GM23338 (cell line): Measurements from ENCODE around the gene MYF6. TPM values are rescaled to one million over a fixed set of nuclear protein-coding genes. Genes with fewer than 3 reads are reported as not detected.

Experiments used
- ATAC-seq: fragments of 200-7000 bp; cut with Tn5 transposase; 3 replicates; pipeline ENCODE4 v1.9.1; 2020
- DNase-seq: peaks from one replicate; pipeline ENCODE4 v3.0.0-alpha.2; 2015; ENCODE audit warnings: low spot score
- H2AFZ ChIP-seq: fragments of 200-600 bp; sonication (generic); 2 replicates; pipeline ENCODE4 v1.8.0; 2016; ENCODE audit warnings: antibody characterized with exemption, mild to moderate bottlenecking, moderate library complexity
- H3F3A ChIP-seq: fragments of 200-600 bp; sonication (generic); replicated peaks from 2 replicates; pipeline ENCODE4 v1.8.0; 2017; ENCODE audit warnings: antibody characterized with exemption, mixed run types, low read depth
- H3K27ac ChIP-seq: fragments of 200-600 bp; sonication (generic); 2 replicates; pipeline ENCODE4 v1.6.1; 2016; ENCODE audit warnings: low read depth
- H3K27me3 ChIP-seq: fragments of 200-600 bp; sonication (generic); 2 replicates; pipeline ENCODE4 v1.8.0; 2016; ENCODE audit warnings: mild to moderate bottlenecking, mixed run types, moderate library complexity; ENCODE audit not compliant: insufficient read depth
- H3K36me3 ChIP-seq: fragments of 200-600 bp; sonication (generic); 2 replicates; pipeline ENCODE4 v1.8.0; 2016; ENCODE audit warnings: mild to moderate bottlenecking; ENCODE audit not compliant: insufficient read depth
- H3K4me1 ChIP-seq: fragments of 200-600 bp; sonication (generic); 2 replicates; pipeline ENCODE4 v1.8.0; 2016; ENCODE audit warnings: mild to moderate bottlenecking, moderate library complexity; ENCODE audit not compliant: insufficient read depth
- H3K4me2 ChIP-seq: fragments of 200-600 bp; sonication (generic); 2 replicates; pipeline ENCODE4 v1.7.1; 2017; ENCODE audit warnings: mixed run types
- H3K4me3 ChIP-seq: fragments of 200-600 bp; sonication (generic); 2 replicates; pipeline ENCODE4 v1.6.1; 2016; ENCODE audit warnings: mixed run types
- H3K79me2 ChIP-seq: fragments of 200-600 bp; sonication (generic); replicated peaks from 2 replicates; pipeline ENCODE4 v1.8.0; 2017; ENCODE audit warnings: mild to moderate bottlenecking; ENCODE audit not compliant: insufficient read depth
- H3K9me2 ChIP-seq: fragments of 200-600 bp; sonication (generic); 2 replicates; pipeline ENCODE4 v1.8.0; 2017; ENCODE audit not compliant: insufficient read depth
- H4K20me1 ChIP-seq: fragments of 200-600 bp; sonication (generic); replicated peaks from 2 replicates; pipeline ENCODE4 v1.8.0; 2017; ENCODE audit warnings: mild to moderate bottlenecking; ENCODE audit not compliant: insufficient read depth
- H3K27ac Mint-ChIP-seq: 2 replicates; pipeline ENCODE4 v1.8.0; 2020; ENCODE audit warnings: inconsistent platforms, mild to moderate bottlenecking, moderate library complexity, mixed read lengths
- H3K27me3 Mint-ChIP-seq: 3 replicates; pipeline ENCODE4 v1.8.0; 2022; ENCODE audit warnings: low read depth, mild to moderate bottlenecking, moderate library complexity, mixed read lengths, inconsistent platforms; ENCODE audit not compliant: insufficient read depth, poor library complexity
- H3K36me3 Mint-ChIP-seq: 3 replicates; pipeline ENCODE4 v1.8.0; 2021; ENCODE audit warnings: low read depth, mild to moderate bottlenecking, inconsistent platforms, moderate library complexity, mixed read lengths
- H3K4me1 Mint-ChIP-seq: 3 replicates; pipeline ENCODE4 v1.8.0; 2020; ENCODE audit warnings: mild to moderate bottlenecking, inconsistent platforms, mixed read lengths
- H3K4me3 Mint-ChIP-seq: 3 replicates; pipeline ENCODE4 v1.8.0; 2021; ENCODE audit warnings: moderate library complexity, mild to moderate bottlenecking, inconsistent platforms, mixed read lengths
- H3K9me3 Mint-ChIP-seq: 3 replicates; pipeline ENCODE4 v1.8.0; 2020; ENCODE audit warnings: moderate library complexity, mild to moderate bottlenecking, inconsistent platforms, mixed read lengths
- CREB1 ChIP-seq: fragments of 250-450 bp; sonication (Bioruptor Pico); IDR thresholded peaks from 2 replicates; pipeline ENCODE4 v1.5.0; 2020; ENCODE audit warnings: low read depth, mild to moderate bottlenecking, moderate library complexity
- EZH2 ChIP-seq: fragments of 200-600 bp; sonication (generic); IDR thresholded peaks from one replicate; pipeline ENCODE4 v1.8.0; 2017; ENCODE audit warnings: antibody characterized with exemption, mild to moderate bottlenecking, low read depth; ENCODE audit not compliant: unreplicated experiment
- EZH2phosphoT487 ChIP-seq: fragments of 200-600 bp; sonication (generic); IDR thresholded peaks from one replicate; pipeline ENCODE4 v1.8.1; 2018; ENCODE audit warnings: antibody characterized with exemption; ENCODE audit not compliant: unreplicated experiment
- NANOG ChIP-seq: IDR thresholded peaks from 2 replicates; pipeline ENCODE4 v1.6.1; 2016; ENCODE audit warnings: antibody characterized with exemption, borderline replicate concordance
- POLR2AphosphoS5 ChIP-seq: IDR thresholded peaks from 2 replicates; pipeline ENCODE4 v1.6.1; 2016; ENCODE audit warnings: antibody characterized with exemption, low read depth
- ZNF331 ChIP-seq: fragments of 250-450 bp; sonication (Bioruptor Pico); IDR thresholded peaks from 2 replicates; pipeline ENCODE4 v1.5.0; 2020; ENCODE audit warnings: low read depth, mild to moderate bottlenecking, moderate library complexity
- polyA plus RNA-seq: library from polyadenylated mRNA; unstranded; fragments of >200 nt; fragmentation: Nextera tagmentation; extraction: Ambion mirVana; gene quantifications from 2 replicates; pipeline ENCODE4 v1.2.1, GENCODE V29; 2016
- total RNA-seq: library from RNA; depleted of rRNA; stranded (reverse); fragments of >200 nt; shearing (Covaris generic); gene quantifications from 2 replicates; pipeline ENCODE4 v1.2.3, GENCODE V29; 2014
- TF ChIP-seq, protein P1 (sequence below), 2 experiments: fragments of 200-600 bp in 1 of 2; sonication (generic) in 1 of 2; conservative IDR thresholded peaks; 2 replicates each; pipeline versions ENCODE4 v1.5.1 to v1.6.1; 2016 to 2017; ENCODE audit warnings: antibody characterized with exemption in 2 of 2, low read depth in 2 of 2, mild to moderate bottlenecking in 2 of 2, moderate library complexity in 1 of 2
- TF ChIP-seq, protein P2 (sequence below): IDR thresholded peaks from one replicate; pipeline ENCODE4 v1.6.1; 2018; ENCODE audit warnings: antibody characterized with exemption; ENCODE audit not compliant: unreplicated experiment
- TF ChIP-seq, protein P3 (sequence below): IDR thresholded peaks from 2 replicates; pipeline ENCODE4 v1.6.1; 2016; ENCODE audit warnings: antibody characterized with exemption

Gene MYF6
- total and polyA plus RNA-seq, 2 experiments from 2014 or later: not detected

DNA sequence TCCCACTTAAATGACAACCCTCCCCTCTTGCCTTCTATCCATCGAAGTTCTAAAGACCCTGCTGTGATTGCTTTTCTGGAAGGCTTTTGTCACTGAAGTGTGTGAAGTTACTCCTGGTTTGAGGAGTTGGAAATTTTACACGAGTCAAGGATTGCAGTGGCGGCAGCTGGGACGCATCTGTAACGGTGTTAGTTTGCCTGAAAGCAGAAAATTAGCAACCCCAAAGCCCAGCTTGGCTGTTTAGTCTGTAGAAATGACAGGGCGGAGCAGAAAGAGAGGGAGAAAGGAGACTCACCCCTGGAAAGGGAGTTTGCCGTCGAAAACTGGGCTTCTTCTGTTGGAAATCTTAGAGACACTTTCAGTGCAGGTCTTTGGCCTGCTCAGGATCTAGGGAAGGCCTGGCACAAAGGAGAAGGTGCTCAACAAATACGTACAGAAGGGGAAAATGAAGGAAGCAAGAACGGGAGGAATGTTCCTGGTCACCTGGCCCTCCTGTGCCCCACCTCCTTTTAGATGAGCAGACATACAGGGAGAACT, 8.3 kb downstream of the MYF6 start (continued):
- TF ChIP-seq, protein P1, sequence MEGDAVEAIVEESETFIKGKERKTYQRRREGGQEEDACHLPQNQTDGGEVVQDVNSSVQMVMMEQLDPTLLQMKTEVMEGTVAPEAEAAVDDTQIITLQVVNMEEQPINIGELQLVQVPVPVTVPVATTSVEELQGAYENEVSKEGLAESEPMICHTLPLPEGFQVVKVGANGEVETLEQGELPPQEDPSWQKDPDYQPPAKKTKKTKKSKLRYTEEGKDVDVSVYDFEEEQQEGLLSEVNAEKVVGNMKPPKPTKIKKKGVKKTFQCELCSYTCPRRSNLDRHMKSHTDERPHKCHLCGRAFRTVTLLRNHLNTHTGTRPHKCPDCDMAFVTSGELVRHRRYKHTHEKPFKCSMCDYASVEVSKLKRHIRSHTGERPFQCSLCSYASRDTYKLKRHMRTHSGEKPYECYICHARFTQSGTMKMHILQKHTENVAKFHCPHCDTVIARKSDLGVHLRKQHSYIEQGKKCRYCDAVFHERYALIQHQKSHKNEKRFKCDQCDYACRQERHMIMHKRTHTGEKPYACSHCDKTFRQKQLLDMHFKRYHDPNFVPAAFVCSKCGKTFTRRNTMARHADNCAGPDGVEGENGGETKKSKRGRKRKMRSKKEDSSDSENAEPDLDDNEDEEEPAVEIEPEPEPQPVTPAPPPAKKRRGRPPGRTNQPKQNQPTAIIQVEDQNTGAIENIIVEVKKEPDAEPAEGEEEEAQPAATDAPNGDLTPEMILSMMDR (conservative IDR thresholded peaks at IDR 0.05; ENCODE audit: low read depth in 2 of 2): no peak
- no peak for TF ChIP-seq EZH2phosphoT487

DNA sequence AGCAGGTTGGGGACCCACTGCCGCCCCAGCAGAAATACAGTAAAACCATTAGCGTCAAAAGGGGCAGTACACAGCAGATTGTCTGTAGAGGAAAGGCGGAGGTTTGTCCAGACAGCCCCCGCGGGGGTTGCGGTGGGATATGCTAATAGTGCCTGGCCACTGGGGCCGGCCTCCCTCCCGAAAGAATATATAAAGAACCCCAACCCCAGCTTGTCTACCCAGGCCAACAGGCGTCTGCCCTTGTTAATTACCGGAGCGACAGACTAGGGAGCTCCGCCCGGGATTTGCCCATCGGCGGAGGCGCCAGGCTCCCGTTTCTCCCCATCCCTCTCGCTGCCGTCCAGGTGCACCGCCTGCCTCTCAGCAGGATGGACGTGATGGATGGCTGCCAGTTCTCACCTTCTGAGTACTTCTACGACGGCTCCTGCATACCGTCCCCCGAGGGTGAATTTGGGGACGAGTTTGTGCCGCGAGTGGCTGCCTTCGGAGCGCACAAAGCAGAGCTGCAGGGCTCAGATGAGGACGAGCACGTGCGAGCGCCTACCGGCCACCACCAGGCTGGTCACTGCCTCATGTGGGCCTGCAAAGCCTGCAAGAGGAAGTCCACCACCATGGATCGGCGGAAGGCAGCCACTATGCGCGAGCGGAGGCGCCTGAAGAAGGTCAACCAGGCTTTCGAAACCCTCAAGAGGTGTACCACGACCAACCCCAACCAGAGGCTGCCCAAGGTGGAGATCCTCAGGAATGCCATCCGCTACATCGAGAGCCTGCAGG, 9.4 kb downstream of the MYF6 start, which contains the start of gene MYF5:
TSS of gene MYF5 (plus strand) at position 217 of the 774 bp plus-strand sequence. CDS start at position 369, 152 bp downstream.
- ATAC-seq (peak; percentile 30), DNase-seq (peak; percentile 12)
- Mint-ChIP-seq H3K4me3 (peak within 1 kb of the TSS; percentile 36; the same call in 2 of the 3 replicates), H3K4me1 (peaks cover 40% of the 10 kb centered on the region), H3K27ac (no peak within 1 kb of the TSS), H3K27me3 (peaks cover 35% of the 10 kb centered on the region), H3K36me3 (no peaks in the 10 kb centered on the region), H3K9me3 (no peaks in the 10 kb centered on the region)
- Histone ChIP-seq H3K4me1 (peaks cover 46% of the 10 kb centered on the region), H4K20me1 (no peaks in the 10 kb centered on the region), H3K4me2 (peak within 1 kb of the TSS; percentile 78), H3K9me2 (no peaks in the 10 kb centered on the region), H3K27ac (no peak within 1 kb of the TSS), H3K27me3 (peaks cover 68% of the 10 kb centered on the region), H3F3A (peaks cover 4% of the 10 kb centered on the region; the same call in 1 of the 2 replicates), H3K36me3 (no peaks in the 10 kb centered on the region), H3K79me2 (no peaks in the 10 kb centered on the region), H2AFZ (no peak within 1 kb of the TSS), H3K4me3 (peak within 1 kb of the TSS; percentile 31; the same call in 1 of the 2 replicates)
- TF ChIP-seq NANOG (no peak), EZH2phosphoT487 (no peak), ZNF331 (CRISPR knock-in tag) (no peak), EZH2 (no peak), CREB1 (CRISPR knock-in tag) (no peak), POLR2AphosphoS5 (no peak)
- TF ChIP-seq, protein P1 (conservative IDR thresholded peaks at IDR 0.05; ENCODE audit: low read depth in 2 of 2): no peak
- TF ChIP-seq, protein P2, sequence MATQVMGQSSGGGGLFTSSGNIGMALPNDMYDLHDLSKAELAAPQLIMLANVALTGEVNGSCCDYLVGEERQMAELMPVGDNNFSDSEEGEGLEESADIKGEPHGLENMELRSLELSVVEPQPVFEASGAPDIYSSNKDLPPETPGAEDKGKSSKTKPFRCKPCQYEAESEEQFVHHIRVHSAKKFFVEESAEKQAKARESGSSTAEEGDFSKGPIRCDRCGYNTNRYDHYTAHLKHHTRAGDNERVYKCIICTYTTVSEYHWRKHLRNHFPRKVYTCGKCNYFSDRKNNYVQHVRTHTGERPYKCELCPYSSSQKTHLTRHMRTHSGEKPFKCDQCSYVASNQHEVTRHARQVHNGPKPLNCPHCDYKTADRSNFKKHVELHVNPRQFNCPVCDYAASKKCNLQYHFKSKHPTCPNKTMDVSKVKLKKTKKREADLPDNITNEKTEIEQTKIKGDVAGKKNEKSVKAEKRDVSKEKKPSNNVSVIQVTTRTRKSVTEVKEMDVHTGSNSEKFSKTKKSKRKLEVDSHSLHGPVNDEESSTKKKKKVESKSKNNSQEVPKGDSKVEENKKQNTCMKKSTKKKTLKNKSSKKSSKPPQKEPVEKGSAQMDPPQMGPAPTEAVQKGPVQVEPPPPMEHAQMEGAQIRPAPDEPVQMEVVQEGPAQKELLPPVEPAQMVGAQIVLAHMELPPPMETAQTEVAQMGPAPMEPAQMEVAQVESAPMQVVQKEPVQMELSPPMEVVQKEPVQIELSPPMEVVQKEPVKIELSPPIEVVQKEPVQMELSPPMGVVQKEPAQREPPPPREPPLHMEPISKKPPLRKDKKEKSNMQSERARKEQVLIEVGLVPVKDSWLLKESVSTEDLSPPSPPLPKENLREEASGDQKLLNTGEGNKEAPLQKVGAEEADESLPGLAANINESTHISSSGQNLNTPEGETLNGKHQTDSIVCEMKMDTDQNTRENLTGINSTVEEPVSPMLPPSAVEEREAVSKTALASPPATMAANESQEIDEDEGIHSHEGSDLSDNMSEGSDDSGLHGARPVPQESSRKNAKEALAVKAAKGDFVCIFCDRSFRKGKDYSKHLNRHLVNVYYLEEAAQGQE: no peak
- TF ChIP-seq, protein P3, sequence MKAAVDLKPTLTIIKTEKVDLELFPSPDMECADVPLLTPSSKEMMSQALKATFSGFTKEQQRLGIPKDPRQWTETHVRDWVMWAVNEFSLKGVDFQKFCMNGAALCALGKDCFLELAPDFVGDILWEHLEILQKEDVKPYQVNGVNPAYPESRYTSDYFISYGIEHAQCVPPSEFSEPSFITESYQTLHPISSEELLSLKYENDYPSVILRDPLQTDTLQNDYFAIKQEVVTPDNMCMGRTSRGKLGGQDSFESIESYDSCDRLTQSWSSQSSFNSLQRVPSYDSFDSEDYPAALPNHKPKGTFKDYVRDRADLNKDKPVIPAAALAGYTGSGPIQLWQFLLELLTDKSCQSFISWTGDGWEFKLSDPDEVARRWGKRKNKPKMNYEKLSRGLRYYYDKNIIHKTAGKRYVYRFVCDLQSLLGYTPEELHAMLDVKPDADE: no peak
